ENCODE measurements around the gene CELF4. TPM values are rescaled to one million over a fixed set of nuclear protein-coding genes. Genes with fewer than 3 reads are reported as not detected.

The CELF4 gene
- total RNA-seq, 6 donors from 2014 or later: 0.15 to 1.4 (median 0.81) TPM; not detected in 1

- H3K27me3 ChIP-seq: no peaks in the 10 kb centered on the region
- no peaks in the 10 kb centered on the region for H3K9me3 ChIP-seq
- no peaks in the 10 kb centered on the region for H3K36me3 ChIP-seq
- no peak overlapping the region for H3K4me3 ChIP-seq
- WGBS, 2 donors: 61 to 87% methylated on average over 3 to 6 of the region's 6 CpGs
- TF ChIP-seq POLR2A (IDR thresholded peaks at IDR 0.05) (no peak), POLR2AphosphoS5 (IDR thresholded peaks at IDR 0.05) (no peak), EP300 (IDR thresholded peaks at IDR 0.05) (no peak), CTCF (IDR thresholded peaks at IDR 0.05) (no peak)
- no peaks in the 10 kb centered on the region for H3K4me1 ChIP-seq
- ATAC-seq (ENCODE audit: low FRiP score in 2 of 2) (no peak), DNase-seq (no peak)
- no peak overlapping the region for H3K27ac ChIP-seq
Observed at GRCh38 chr18:37440206-37440605, 125.4 kb downstream of the CELF4 start.

- Histone ChIP-seq H3K27ac (no peak overlapping the region), H3K9me3 (no peaks in the 10 kb centered on the region), H3K4me1 (no peaks in the 10 kb centered on the region), H3K27me3 (no peaks in the 10 kb centered on the region), H3K36me3 (no peaks in the 10 kb centered on the region), H3K4me3 (no peak overlapping the region)
- no peak for ATAC-seq (ENCODE audit: low FRiP score in 2 of 2)
- TF ChIP-seq CTCF (IDR thresholded peaks at IDR 0.05) (no peak), POLR2A (IDR thresholded peaks at IDR 0.05) (no peak), POLR2AphosphoS5 (IDR thresholded peaks at IDR 0.05) (no peak), EP300 (IDR thresholded peaks at IDR 0.05) (no peak)
- 78 to 86% methylated on average over 7 of the region's 7 CpGs for WGBS, 2 donors
- DNase-seq: no peak
Observed at GRCh38 chr18:37438417-37439180, 127.0 kb downstream of the CELF4 start.

- TF ChIP-seq CTCF (IDR thresholded peaks at IDR 0.05) (no peak), EP300 (IDR thresholded peaks at IDR 0.05) (no peak), POLR2A (IDR thresholded peaks at IDR 0.05) (no peak), POLR2AphosphoS5 (IDR thresholded peaks at IDR 0.05) (no peak)
- ATAC-seq (ENCODE audit: low FRiP score in 2 of 2): no peak
- no peak for DNase-seq
- Histone ChIP-seq H3K9me3 (no peaks in the 10 kb centered on the region), H3K4me1 (no peaks in the 10 kb centered on the region), H3K36me3 (no peaks in the 10 kb centered on the region), H3K27me3 (no peaks in the 10 kb centered on the region), H3K27ac (no peak overlapping the region), H3K4me3 (no peak overlapping the region)
- WGBS, 2 donors: 21 to 32% methylated on average over 13 to 15 of the region's 15 CpGs
Observed at GRCh38 chr18:37435996-37436395, 129.6 kb downstream of the CELF4 start.

DNA sequence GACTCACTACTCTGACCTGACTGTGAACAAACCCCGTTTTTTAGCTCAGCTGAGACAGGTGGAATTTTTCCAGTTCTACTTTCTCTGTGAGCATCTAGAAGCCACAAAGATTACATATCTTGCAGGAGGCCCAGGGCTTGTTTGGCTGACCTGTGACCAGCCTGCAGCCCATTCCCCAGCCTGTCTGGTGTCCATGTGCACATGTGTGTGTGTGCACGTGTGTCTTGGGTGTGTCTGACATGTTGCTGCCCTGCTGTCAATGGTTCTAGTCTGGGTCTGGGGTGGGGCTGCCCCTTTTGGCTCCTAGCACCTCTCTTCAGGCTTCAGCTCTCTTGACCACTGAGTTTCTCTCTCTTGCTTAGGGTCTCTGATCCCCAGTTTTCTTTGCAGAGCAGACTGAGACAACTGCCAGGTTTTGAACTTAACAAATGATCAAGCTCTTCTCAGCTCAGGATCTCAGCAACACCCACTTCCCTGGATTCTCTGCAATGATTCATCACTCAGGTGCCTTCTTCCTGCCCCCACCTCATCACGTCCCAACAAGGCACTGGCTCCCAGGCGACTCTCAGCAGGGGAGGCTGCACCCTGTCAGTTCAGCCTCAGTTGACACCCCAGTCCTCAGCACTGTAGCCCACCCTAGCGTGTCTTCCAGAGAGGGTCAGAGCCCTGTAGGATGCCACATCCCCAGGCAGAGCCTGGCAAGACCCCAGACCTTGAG is 130.3 kb downstream of the CELF4 start:
- H3K36me3 ChIP-seq: no peaks in the 10 kb centered on the region
- no peak overlapping the region for H3K4me3 ChIP-seq
- no peak overlapping the region for H3K27ac ChIP-seq
- 67 to 79% methylated on average over 4 to 5 of the region's 5 CpGs for WGBS, 2 donors
- no peak for DNase-seq
- no peaks in the 10 kb centered on the region for H3K4me1 ChIP-seq
- no peak for ATAC-seq (ENCODE audit: low FRiP score in 2 of 2)
- H3K27me3 ChIP-seq: no peaks in the 10 kb centered on the region
- no peaks in the 10 kb centered on the region for H3K9me3 ChIP-seq
- no peak for TF ChIP-seq POLR2A (IDR thresholded peaks at IDR 0.05)
- TF ChIP-seq POLR2AphosphoS5 (IDR thresholded peaks at IDR 0.05): no peak
- TF ChIP-seq CTCF (IDR thresholded peaks at IDR 0.05): no peak
- TF ChIP-seq EP300 (IDR thresholded peaks at IDR 0.05): no peak

Measured in upper lobe of left lung (tissue), 6 donors.